ENCODE results near the gene TRIM44.
"Not testable (repeated sequence)": the region's sequence is repeated elsewhere in the genome, so short reads cannot be mapped to it uniquely, and the experiment has no call there.

- TF ChIP-seq POLR2AphosphoS5, CTCF (IDR thresholded peaks at IDR 0.05): not testable (repeated sequence)
Measured at GRCh38 chr11:35777241-35777640, 114.7 kb downstream of the TRIM44 start.
